Gastrocnemius medialis (tissue), 4 donors: ENCODE data around the gene EMC1.

Experiments used
- POLR2A ChIP-seq, 2 donors: fragments of 450-650 bp; IDR thresholded peaks; one replicate each; pipeline ENCODE4 v1.6.1; 2017; ENCODE audit warnings: antibody characterized with exemption in 2 of 2, mild to moderate bottlenecking in 2 of 2, moderate library complexity in 2 of 2
- TF ChIP-seq, protein P1 (sequence below), 5 experiments: fragments of 450-650 bp in 3 of 5; fragments of 200-600 bp in 2 of 5; sonication (generic) in 2 of 5; IDR thresholded peaks in 4 of 5; conservative IDR thresholded peaks in 1 of 5; 1 replicate in 4 of 5; 2 replicates in 1 of 5; pipeline ENCODE4 v1.5.1; 2016 to 2019; ENCODE audit warnings: antibody characterized with exemption in 5 of 5, mild to moderate bottlenecking in 3 of 5, moderate library complexity in 3 of 5

DNA sequence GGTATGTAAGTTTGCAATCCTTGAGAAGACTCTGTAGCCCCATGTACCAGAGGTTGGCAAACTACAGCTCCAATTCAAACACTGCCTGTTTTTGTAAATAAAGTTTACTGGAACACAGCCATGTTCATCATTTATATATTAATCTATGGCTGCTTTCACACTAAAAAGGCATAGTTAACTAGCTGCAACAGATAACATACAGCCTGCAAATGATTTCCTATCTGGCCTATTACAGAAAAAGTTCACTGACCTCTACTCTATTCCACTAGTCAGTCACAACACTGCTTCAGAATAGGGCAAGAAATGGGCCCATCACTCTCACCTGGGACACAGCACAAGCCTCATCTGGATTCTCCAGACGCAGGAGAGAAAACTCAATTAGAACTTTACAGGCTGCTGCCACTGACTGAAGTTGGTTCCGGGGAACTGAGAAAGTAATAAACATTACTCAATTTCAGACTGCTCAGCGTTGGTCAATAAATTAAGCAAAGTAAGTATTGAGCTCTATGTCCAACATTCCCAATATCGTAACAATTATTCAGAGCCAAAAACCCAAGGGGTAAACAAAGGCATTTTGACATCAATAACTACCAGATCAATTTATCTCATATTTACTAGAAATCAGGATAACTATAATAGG is 51.9 kb downstream of the EMC1 start:
- TF ChIP-seq POLR2A (IDR thresholded peaks at IDR 0.05) = no peak
- TF ChIP-seq, protein P1, sequence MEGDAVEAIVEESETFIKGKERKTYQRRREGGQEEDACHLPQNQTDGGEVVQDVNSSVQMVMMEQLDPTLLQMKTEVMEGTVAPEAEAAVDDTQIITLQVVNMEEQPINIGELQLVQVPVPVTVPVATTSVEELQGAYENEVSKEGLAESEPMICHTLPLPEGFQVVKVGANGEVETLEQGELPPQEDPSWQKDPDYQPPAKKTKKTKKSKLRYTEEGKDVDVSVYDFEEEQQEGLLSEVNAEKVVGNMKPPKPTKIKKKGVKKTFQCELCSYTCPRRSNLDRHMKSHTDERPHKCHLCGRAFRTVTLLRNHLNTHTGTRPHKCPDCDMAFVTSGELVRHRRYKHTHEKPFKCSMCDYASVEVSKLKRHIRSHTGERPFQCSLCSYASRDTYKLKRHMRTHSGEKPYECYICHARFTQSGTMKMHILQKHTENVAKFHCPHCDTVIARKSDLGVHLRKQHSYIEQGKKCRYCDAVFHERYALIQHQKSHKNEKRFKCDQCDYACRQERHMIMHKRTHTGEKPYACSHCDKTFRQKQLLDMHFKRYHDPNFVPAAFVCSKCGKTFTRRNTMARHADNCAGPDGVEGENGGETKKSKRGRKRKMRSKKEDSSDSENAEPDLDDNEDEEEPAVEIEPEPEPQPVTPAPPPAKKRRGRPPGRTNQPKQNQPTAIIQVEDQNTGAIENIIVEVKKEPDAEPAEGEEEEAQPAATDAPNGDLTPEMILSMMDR (IDR thresholded peaks at IDR 0.05 in 4 of 5, conservative IDR thresholded peaks at IDR 0.05 in 1 of 5) = no peak
